ENCODE data around the gene SLC5A11. TPM values are rescaled to one million over a fixed set of nuclear protein-coding genes. Genes with fewer than 3 reads are reported as not detected.

Gene SLC5A11
- total and polyA plus RNA-seq, 12 donors, result 0.06 to 0.12 TPM; not detected in 10

- DNase-seq, result no peak
- no peak for TF ChIP-seq CTCF (IDR thresholded peaks at IDR 0.05)
Measured at GRCh38 chr16:24871891-24872290, 26.1 kb downstream of the SLC5A11 start.

GRCh38 chr16:24873028-24873427, 27.3 kb downstream of the SLC5A11 start:
- whole genome bisulfite sequencing, 2 donors, result 71 to 73% methylated on average over 2 of the region's 2 CpGs
- TF ChIP-seq CTCF (IDR thresholded peaks at IDR 0.05), result no peak
- no peaks in the 10 kb centered on the region for H3K4me1 ChIP-seq
- H3K27ac ChIP-seq, result no peak overlapping the region
- H3K36me3 ChIP-seq, result no peaks in the 10 kb centered on the region
- H3K4me3 ChIP-seq, result no peak overlapping the region
- no peaks in the 10 kb centered on the region for H3K9me3 ChIP-seq
- intact Hi-C loops (cut with DNase I), result no loop called here
- peaks cover 0 to 9% (median 0%) of the 10 kb centered on the region in 7 donors for H3K27me3 ChIP-seq
- no peak for DNase-seq
- no peak for ATAC-seq

More at GRCh38 chr16:24871891-24872290, 26.1 kb downstream of the SLC5A11 start:
- ATAC-seq, result no peak
- 94 to 95% methylated on average over 5 of the region's 5 CpGs for WGBS, 2 donors
- Histone ChIP-seq H3K4me1 (no peaks in the 10 kb centered on the region), H3K4me3 (no peak overlapping the region), H3K27ac (no peak overlapping the region), H3K9me3 (no peaks in the 10 kb centered on the region), H3K27me3 (peaks cover 0 to 9% (median 0%) of the 10 kb centered on the region in 7 donors), H3K36me3 (no peaks in the 10 kb centered on the region)
- intact Hi-C loops (cut with DNase I), result no loop called here

GRCh38 chr16:24875466-24875865, 29.7 kb downstream of the SLC5A11 start:
- WGBS, 2 donors, result 79 to 81% methylated on average over 10 of the region's 10 CpGs
- Histone ChIP-seq H3K36me3 (no peaks in the 10 kb centered on the region), H3K4me1 (no peaks in the 10 kb centered on the region), H3K27ac (no peak overlapping the region), H3K9me3 (peaks cover 0 to 7% (median 0%) of the 10 kb centered on the region in 11 donors), H3K4me3 (no peak overlapping the region), H3K27me3 (peaks cover 0 to 9% (median 0%) of the 10 kb centered on the region in 7 donors)
- TF ChIP-seq CTCF (IDR thresholded peaks at IDR 0.05), result no peak
- no peak for DNase-seq
- ATAC-seq, result no peak
- intact Hi-C loops (cut with DNase I), result no loop called here

GRCh38 chr16:24876231-24876630, 30.5 kb downstream of the SLC5A11 start:
- DNase-seq (no peak), ATAC-seq (no peak)
- H3K36me3 ChIP-seq, result no peaks in the 10 kb centered on the region
- no peak for TF ChIP-seq CTCF (IDR thresholded peaks at IDR 0.05)
- peaks cover 0 to 7% (median 0%) of the 10 kb centered on the region in 11 donors for H3K9me3 ChIP-seq
- no peak overlapping the region for H3K4me3 ChIP-seq
- H3K27ac ChIP-seq, result no peak overlapping the region
- no peaks in the 10 kb centered on the region for H3K4me1 ChIP-seq
- 80 to 87% methylated on average over 5 of the region's 5 CpGs for WGBS, 2 donors
- peaks cover 0 to 9% (median 0%) of the 10 kb centered on the region in 7 donors for H3K27me3 ChIP-seq
- intact Hi-C loops (cut with DNase I), result no loop called here

Measured in heart right ventricle (tissue), 16 donors.